Stomach (tissue), 4 donors: ENCODE results near the gene CIDEB.

Source experiments
- CTCF ChIP-seq, 7 experiments: fragments of 450-650 bp in 4 of 7; fragments of 200-600 bp in 3 of 7; sonication (generic) in 3 of 7; IDR thresholded peaks; one replicate each; pipeline ENCODE4 v1.5.1; 2016 to 2019; ENCODE audit warnings: antibody characterized with exemption in 7 of 7, control low read depth in 2 of 7, mild to moderate bottlenecking in 1 of 7
- EP300 ChIP-seq: sonication (generic); formaldehyde crosslinking; IDR thresholded peaks from one replicate; pipeline ENCODE4 v1.6.1; 2017; ENCODE audit warnings: antibody characterized with exemption

GRCh38 chr14:24277606-24278321 is 30.0 kb downstream of the CIDEB start:
- no peak for TF ChIP-seq CTCF (IDR thresholded peaks at IDR 0.05)
- no peak for TF ChIP-seq EP300
